Measurements from ENCODE around the gene GARNL3. TPM values are rescaled to one million over a fixed set of nuclear protein-coding genes. Genes with fewer than 3 reads are reported as not detected.

The GARNL3 gene
- total RNA-seq, 4 donors from 2014 or later: 12.3 to 78.4 (median 23.7) TPM

- Histone ChIP-seq H3K27me3 (no peaks in the 10 kb centered on the region), H3K9me3 (no peaks in the 10 kb centered on the region), H3K27ac (no peak overlapping the region), H3K36me3 (peaks cover 0 to 36% (median 0%) of the 10 kb centered on the region in 3 donors), H3K4me1 (no peaks in the 10 kb centered on the region), H3K4me3 (no peak overlapping the region)
- TF ChIP-seq CTCF (IDR thresholded peaks at IDR 0.05) (no peak), POLR2A (IDR thresholded peaks at IDR 0.05) (no peak)
- DNase-seq: no peak
Observed at GRCh38 chr9:127406799-127407491, 142.4 kb downstream of the GARNL3 start.

- no peak overlapping the region for H3K4me3 ChIP-seq
- no peaks in the 10 kb centered on the region for H3K4me1 ChIP-seq
- no peaks in the 10 kb centered on the region for H3K27me3 ChIP-seq
- peaks cover 0 to 36% (median 0%) of the 10 kb centered on the region in 3 donors for H3K36me3 ChIP-seq
- TF ChIP-seq CTCF (IDR thresholded peaks at IDR 0.05) (no peak), POLR2A (IDR thresholded peaks at IDR 0.05) (no peak)
- no peak overlapping the region for H3K27ac ChIP-seq
- no peak for DNase-seq
- no peaks in the 10 kb centered on the region for H3K9me3 ChIP-seq
Observed at GRCh38 chr9:127407492-127407843, 142.9 kb downstream of the GARNL3 start.

GRCh38 chr9:127411122-127411521 is 146.5 kb downstream of the GARNL3 start:
- Histone ChIP-seq H3K36me3 (peaks cover 0 to 9% (median 0%) of the 10 kb centered on the region in 3 donors), H3K4me3 (no peak overlapping the region), H3K9me3 (no peaks in the 10 kb centered on the region), H3K27me3 (no peaks in the 10 kb centered on the region), H3K4me1 (no peaks in the 10 kb centered on the region), H3K27ac (peak overlapping the region in 1 of 4 donors; percentile 26)
- DNase-seq: no peak
- TF ChIP-seq CTCF (IDR thresholded peaks at IDR 0.05) (no peak), POLR2A (IDR thresholded peaks at IDR 0.05) (no peak)

GRCh38 chr9:127415141-127415540 is 150.6 kb downstream of the GARNL3 start:
- Histone ChIP-seq H3K9me3 (no peaks in the 10 kb centered on the region), H3K4me3 (no peak overlapping the region), H3K27me3 (no peaks in the 10 kb centered on the region), H3K27ac (no peak overlapping the region), H3K36me3 (no peaks in the 10 kb centered on the region), H3K4me1 (no peaks in the 10 kb centered on the region)
- DNase-seq: no peak
- TF ChIP-seq POLR2A (IDR thresholded peaks at IDR 0.05): no peak
- TF ChIP-seq CTCF (IDR thresholded peaks at IDR 0.05): no peak

- Histone ChIP-seq H3K4me1 (no peaks in the 10 kb centered on the region), H3K36me3 (no peaks in the 10 kb centered on the region), H3K9me3 (no peaks in the 10 kb centered on the region), H3K4me3 (no peak overlapping the region), H3K27me3 (no peaks in the 10 kb centered on the region), H3K27ac (no peak overlapping the region)
- no peak for DNase-seq
- TF ChIP-seq CTCF (IDR thresholded peaks at IDR 0.05) (no peak), POLR2A (IDR thresholded peaks at IDR 0.05) (no peak)
Observed at GRCh38 chr9:127415657-127416056, 151.1 kb downstream of the GARNL3 start.
